GM18870 (cell line): ENCODE results near the gene PAIP1.
A peak's percentile ranks its signal among the peaks of the same experiment; 100 is the strongest.
"Not testable (repeated sequence)": the region's sequence is repeated elsewhere in the genome, so short reads cannot be mapped to it uniquely, and the experiment has no call there.

ENCODE experiments used
- ATAC-seq: cut with Tn5 transposase; IDR thresholded peaks from one replicate; pipeline ENCODE4 v1.9.1; 2021; ENCODE audit warnings: moderate library complexity; ENCODE audit not compliant: unreplicated experiment

PAIP1 gene

DNA sequence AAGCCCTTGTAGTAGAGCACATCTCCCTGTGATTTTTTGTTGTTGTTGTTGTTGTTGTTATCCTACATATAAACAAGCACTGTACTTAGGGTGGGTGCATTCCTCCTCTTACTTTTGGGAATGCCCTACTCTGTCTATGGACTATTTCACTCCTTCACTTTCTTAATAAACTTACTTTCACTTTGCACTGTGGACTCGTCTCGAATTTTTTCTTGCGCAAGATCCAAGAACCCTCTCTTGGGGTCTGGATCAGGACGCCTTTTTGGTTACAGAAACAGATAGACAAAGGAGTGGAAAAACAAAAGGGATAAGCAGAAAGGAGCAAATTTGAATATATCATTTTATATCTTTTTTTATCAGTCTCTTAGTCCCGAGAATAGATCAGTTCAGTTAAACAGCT lies 14.4 kb upstream of the PAIP1 start:
- ATAC-seq = no peak

DNA sequence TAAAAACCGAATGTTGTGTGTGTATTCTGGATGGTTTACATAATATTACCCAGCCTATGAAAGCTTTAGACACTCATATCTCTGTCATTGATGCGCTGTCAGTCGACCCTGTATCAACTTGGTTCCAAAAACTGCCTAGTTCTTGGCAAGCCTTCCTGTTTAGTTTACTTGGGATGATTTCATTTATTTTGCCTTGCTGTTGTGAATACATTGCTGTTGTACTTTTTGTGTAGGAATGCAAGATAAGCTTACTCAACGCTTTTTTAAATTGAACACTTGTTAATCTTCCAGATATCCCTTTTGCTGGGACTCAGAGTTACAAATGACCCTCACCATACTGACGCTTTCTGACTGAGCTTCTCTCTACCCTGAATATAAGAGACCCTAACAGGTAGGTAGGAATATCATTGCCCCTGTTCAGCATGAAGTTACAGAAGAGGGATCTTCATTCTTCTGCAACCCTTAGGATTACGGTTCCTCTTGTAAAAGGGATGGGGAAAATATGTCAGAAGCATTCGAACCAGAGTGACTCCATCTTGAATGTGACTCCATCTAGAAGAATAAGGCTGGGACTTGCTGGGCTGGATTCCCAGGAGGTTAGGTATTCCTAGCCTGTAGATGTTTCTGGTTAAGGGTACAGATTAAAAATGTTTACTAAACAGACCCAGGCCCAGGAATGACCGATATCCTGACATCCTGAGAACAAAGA lies 13.7 kb upstream of the PAIP1 start:
- no peak for ATAC-seq

DNA sequence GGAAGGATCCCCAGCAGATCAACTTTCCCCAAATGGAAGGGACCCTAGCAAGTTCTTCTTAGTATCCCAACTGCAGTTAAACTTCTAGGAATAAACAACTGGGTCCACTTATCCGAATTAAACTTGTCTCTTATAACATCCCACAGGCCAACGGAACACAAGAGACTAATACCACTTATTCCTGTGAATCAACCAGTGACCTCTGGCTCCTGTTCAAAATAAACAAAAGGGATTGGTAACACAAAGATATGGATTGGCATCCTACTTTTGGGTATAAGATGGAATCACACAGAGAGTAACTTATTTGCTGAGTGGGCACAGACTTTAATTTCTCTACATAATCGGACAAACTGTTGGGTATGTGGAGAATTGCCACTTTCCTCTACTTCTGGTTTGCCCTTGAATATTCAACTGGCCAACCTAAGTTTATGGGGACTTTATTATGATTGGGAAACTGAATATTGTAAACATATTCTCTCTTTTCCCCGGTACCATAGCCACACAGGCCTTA lies 12.4 kb upstream of the PAIP1 start:
- no peak for ATAC-seq

DNA sequence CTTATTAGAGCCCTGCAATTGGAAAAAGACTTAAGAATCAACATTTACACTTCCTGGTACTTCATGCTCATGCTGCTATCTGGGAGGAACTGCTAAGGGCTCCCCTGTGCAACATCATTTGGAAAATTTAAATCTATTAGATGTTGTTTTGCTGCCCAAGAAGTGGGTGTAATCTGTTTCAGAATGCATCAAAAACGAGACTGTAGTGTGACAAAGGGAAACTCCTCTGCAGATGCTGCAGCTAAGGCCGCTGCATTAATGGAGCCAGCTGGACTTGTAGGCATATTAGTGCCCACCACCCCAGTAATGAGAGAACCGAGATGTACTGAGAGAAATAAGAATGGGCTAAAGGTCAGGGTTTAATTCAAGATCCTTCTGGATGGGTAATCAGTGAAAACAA lies 11.1 kb upstream of the PAIP1 start:
- no peak for ATAC-seq

DNA sequence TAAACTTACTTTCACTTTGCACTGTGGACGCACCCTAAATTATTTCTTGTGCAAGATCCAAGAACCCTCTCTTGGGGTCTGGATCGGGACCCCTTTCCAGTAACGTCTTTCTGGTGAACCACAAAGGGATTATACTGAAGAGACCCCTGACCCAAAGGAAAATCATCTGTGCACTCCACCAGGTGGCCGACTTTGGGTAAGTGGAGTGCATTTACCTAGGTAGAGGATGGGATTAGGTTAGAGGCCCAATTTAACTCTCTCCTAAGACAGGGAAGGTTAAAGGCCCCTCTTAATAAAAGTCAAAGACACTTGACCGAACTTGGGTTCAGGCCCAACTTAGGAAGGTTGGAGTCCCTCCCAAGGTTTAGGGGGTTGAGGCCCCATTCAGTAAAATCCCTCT lies 8.2 kb upstream of the PAIP1 start:
- ATAC-seq = no peak

DNA sequence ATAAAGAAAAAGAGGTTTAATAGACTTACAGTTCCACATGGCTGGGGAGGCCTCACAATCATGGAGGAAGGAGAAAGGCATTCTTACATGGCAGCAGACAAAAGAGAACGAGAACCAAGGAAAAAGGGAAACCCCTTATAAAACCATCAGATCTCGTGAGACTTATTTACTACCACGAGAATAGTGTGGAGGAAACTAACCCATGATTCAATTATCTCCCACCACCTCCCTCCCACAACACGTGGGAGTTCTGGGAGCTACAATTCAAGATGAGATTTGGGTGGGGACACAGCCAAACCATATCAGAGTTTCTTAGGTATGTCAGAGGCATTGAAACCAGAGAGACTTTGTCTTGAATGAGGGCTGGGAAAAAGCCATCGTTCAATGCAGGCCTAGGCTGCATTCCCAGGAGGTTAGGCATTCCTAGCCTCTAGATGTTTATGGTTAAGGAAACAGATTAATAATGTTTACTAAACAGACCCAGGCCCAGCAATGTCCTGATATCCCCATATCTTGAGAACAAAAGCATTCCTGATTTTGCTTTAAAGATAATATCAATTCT lies 7.5 kb upstream of the PAIP1 start:
- ATAC-seq = no peak

DNA sequence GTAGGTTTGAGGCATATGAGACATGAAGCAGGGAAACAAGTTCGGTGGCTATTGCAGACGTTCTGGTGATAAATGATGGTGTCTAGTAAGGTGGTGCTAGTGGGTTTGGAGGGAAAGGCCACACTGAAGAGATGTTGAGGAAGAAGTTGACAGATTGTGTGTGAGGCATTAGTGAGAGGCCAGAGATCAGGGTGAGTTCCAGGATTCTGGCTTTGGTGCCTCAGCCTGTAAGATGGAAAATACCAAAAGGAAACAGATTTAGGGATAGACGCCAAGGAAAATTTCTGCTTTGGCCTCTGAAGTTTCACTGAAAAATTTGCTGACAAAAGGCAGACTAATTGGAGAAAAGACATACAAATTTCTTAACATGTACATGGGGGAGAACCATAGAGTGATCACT lies 6.4 kb upstream of the PAIP1 start:
- ATAC-seq = no peak

DNA sequence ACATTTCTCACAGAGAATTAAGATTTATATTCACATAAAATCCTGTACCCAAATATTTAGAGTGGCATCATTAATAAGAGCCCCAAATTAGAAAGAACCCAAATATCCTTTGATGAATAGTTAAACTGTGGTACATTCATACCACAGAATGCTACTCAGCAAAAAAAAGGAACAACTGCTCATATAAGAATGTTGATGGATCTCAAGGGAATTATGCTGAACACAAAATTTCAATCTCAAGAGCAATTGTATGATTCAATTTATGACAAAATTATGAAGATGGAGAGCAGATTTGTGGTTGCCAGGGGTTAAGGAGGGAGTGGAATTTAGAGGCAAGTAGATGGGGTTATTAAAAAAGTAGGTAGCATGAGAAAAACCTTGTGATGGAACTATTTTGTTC lies 4.5 kb upstream of the PAIP1 start:
- no peak for ATAC-seq

DNA sequence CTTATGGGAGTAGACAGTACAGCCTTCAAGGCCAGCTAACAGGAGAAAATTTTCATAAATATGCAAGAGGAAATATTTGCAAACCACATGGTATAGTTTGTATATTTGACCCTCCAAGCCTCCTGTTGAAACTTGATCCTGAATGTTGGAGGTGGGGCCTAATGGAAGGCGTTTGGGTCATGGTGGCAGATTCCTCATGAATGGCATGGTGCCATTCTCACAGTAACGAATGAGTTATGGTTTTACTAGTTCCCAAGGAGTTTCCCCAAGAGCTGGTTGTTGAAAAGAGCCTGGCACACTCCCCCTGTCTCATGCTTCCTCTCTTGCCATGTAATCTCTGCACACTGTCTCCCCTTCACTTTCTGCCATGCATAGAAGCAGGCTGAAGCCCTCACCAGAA lies 3.3 kb upstream of the PAIP1 start:
- no peak for ATAC-seq

DNA sequence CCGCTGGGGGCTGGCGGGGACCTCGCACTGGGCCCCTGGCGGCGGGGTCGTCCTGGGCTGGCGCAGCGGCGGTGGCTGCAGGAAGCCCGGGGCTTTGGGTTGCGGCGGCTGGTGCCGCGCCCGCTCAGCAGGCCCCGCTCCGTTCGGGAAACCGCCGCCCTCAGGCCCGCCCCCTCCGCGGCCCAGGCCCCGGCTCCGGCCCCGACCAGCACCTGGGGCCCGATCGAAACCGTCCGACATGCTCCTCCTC lies 345 bp downstream of the PAIP1 start:
- not testable (repeated sequence) for ATAC-seq

DNA sequence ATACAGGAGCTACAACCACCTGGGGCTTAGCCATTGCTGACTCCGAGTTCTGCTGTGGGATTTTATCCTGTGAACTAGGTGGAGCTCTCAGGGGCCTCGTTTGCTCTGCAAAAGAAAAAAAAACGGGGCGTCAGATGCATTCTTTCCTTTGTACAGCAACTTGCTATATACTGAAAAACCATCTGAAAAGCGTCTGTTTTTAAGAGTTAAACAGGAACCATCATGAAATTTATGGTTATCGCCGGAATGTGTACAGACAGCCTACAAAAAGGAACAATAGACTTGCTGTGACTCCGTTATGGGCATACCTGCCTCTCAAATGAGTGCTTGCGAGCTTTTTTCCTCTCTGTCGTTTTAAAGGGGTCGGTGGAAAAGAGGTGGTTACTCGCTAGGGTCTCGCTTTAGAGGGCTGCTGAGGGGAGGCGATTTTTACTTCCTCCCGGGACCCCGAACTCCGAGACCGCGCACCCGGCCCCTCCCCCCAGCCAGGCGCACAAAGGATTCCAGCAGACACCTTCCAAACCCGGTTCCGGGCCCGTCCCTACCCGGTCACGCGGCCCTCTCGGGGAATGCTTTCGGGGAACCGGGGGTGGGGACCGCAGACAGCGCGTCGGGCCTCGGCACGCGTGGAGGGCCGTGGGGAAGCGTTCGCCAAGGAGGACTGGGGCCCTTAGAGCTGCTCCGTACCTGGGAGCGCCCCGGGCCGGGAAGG lies 826 bp downstream of the PAIP1 start:
- ATAC-seq = peak; percentile 6

DNA sequence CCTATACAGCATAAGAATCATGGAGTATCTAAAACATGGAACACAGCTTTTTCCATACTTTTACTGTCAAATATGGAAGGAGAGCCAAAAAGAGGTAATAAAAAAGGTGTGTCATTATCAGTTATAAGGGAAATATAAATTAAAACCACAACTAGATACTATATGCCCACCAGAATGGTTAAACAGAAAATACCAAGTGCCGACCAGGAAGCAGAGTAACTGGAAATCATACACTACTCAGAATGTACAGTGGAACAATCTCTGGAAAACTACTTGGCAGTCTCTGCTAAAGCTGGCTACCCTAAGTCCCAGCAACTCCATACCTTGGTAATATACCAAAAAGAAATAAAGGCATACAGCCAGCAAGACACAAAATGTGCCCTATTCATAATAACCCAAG lies 2.4 kb downstream of the PAIP1 start:
- ATAC-seq = no peak

DNA sequence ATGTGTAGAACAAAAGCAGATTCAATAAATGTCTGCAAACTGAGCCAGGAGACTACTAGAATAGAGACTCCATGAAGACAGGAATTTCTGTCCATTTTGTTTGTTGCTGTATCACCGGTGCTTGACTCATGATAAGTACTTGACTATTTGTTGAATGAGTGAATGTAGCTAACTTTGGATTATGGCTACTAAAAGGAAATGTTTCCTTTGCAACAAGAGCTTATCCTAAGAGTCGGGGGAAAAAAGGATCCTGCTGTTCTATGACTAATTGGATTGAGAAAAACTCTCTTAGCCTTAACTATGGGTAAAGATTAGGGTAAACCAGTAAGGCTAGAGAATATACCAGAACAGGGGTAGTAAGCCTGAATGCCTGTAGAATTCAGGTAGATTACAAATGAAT lies 3.5 kb downstream of the PAIP1 start:
- no peak for ATAC-seq

DNA sequence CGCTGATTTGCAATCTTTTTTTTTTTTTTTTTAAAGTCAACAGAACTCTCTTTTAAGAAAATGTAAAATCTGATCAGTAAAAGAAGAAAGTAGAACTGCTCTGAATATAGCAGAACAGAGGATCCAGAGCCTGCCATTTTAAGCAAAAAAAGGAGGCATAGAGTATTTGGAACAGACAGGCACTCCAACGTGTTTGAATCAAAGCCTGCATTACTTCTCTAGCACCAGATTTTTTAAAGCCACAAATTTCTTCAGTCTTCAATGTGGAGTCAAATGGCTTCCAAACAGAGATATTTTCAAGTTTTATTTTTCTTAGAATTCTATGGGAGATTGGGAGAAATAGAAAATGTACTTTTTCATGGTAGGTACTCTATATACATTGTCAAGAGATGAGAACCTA lies 5.1 kb downstream of the PAIP1 start:
- ATAC-seq = no peak

DNA sequence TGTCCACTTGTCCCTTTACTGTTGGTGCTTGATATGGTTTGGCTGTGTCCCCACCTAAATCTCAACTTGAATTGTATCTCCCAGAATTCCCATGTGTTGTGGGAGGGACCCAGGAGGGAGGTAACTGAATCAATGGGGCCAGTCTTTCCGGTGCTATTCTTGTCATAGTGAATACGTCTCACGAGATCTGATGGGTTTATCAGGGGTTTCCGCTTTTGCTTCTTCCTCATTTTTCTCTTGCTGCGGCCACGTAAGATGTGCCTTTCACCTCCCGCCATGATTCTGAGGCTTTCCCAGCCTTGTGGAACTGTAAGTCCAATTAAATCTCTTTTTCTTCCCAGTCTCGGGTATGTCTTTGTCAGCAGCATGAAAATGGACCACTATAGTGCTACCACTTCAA lies 7.6 kb downstream of the PAIP1 start:
- ATAC-seq = not testable (repeated sequence)

DNA sequence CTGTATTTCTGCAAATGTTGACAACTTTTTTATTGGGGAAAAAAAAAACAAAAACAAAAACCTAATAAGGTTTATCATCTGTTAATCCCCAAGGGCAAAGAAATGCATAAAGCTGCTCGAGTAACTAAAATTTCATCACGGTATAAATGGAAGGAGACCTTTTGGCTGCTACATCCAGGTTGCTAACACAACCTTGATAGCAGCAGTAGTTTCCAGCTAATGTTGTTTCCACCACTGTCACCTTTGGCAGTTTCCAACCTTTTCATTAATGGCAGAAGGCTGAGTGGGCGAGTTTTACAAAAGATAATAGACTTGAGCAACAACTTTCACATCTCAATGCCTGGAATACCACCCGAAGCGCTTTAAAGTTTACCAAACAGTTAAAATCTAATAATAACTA lies 8.5 kb downstream of the PAIP1 start:
- ATAC-seq = no peak

DNA sequence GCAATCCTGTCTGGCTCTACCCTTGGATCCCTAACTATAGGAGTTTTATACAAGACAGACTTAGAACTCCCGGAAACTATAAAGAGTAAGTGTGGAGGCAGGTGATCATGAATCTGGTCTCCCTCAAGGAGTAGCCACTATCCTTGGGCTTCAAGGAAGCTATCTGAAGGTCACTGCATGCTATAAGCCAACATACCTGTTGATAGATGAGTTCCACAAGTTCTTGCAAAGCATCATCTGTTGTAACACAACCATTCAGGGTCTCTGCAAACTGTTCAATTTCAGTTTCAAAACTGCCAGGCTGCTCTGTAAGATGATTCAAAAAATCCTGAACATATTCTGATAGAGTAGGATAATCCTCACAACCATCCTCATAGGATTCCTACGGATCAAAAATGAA lies 9.3 kb downstream of the PAIP1 start:
- no peak for ATAC-seq

DNA sequence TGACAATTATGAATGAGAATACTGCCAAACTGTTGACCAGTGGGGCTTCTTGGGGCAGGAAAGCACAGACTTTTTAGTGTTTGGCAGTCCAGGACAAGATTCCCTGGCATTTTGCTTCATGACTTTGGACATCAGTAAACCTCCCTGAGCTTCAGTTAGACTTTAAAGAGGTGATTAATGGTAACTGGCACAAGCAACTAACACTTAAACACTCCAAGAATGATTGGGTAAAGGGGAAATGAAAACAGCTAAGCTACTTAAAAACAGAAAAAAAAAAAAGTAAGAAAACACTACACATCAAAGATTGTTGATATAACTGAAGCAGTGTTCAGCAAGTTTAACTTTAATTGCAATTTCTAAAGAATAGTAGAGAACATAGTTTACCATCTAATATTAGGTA lies 13.4 kb downstream of the PAIP1 start:
- ATAC-seq = no peak

DNA sequence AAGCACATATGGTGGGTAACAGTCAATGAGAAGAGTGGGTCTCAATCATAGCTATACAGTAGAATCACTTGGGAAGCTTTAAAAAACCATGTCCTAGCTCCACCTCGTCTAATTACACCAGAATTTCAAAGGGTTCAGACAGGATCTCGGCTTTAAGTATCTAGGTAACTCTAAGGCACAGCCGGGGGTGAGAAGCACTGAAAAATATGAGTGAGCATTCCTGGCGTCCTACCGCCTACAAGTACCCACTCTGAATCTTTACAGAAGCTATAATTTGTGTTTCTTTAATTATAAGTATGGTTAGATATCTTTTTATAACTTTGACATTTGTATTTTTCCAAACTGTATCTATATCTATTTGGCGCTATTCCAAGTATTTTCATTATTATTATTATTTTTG lies 16.1 kb downstream of the PAIP1 start:
- ATAC-seq = no peak

DNA sequence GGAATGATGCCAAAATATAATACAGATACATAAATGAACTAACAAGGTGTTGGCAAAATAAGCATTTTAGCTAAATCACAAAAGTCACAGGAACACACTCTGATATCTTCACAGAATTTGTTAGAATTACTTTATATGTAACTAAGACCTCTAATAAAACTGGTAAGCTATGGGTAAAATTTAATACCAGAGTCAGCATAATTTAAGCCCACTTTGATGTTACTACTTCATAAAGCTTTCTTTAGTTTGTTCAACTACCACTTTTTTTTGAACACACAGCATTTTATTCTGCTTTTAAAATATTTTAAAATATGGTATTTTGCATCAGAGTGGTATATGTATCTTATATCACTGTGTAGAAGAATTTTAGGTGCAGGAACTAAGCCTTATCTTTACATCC lies 19.9 kb downstream of the PAIP1 start:
- no peak for ATAC-seq

DNA sequence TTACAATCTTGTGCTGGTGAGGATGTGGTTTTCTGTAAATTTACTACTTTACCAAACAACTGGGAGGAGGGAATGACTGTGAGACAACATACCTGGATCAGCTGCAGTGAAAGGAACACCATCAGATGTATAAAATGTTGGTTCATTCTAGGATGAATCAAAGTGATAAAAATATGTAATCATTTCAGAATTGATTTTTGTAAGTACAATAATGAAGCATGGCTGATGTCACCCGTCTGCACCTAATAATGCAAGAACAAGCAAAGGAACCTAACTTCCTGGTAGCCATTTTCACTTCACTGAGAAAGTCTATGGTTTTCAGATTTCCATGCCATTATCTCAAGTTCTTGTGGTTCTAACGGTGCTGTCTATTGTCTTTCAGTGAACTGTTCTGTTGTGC lies 23.2 kb downstream of the PAIP1 start:
- ATAC-seq = no peak

DNA sequence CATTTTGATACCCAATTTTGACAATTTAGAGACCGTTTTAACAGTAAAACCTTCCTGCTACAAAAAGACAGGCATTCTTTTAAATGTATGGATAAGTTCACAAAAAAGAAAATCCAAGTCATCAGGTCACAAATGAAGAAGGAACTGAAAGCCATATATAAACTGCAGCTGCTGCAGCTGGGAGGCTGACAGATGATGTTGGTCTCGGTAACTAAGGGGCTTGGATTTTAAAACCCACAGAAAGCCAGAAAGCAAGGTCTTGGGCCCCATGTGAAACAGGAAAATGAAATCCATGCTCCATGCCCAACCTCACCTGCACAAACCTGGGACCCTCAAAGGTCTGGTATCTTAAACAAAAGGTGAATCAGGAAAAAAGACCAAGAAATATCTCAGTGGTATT lies 26.2 kb downstream of the PAIP1 start:
- no peak for ATAC-seq

DNA sequence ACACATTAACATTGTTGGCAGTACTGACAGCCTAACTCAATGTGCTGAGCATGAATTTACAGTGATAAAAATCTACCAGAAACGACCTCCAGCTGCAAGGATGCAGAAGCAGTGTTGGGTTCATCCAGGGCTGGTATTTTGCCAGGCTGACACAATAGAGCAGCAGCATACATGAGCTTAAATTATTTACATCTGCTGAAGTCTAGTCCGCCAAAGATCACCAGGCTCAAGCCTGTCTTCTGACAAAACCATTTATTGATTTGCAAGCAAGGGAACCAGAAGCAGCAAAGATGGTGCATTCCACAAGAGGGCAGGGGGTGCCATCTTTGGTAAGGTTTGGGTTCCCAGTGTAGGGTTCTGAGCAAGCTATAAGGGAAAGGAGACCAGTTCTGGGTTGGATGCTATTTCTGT lies 33.2 kb downstream of the PAIP1 start:
- ATAC-seq = no peak
